ENCODE measurements around the gene SERPINA9. TPM values are rescaled to one million over a fixed set of nuclear protein-coding genes. Genes with fewer than 3 reads are reported as not detected.

SERPINA9 gene
- polyA plus RNA-seq, 1 experiment, result 0.05 TPM

DNA sequence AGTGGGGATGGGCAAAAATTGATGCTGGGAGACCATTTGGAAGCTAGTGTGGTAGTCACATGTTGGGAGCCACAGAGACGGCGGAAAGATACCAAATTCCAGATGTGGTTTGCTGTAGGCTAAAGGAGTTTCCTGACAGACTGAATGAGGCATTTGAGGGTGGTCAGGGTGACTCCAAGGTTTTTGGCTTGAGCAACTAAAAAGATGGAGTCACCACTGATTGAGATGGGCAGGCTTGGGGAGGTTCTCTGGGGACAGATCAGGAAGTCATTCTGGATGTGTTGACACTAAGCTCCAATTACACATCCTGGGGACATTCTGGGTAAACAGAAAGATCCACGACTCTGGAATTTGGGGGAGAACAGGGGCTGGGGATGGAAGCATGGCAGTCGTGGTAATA lies 15.5 kb upstream of the SERPINA9 start:
- peaks cover 13% of the 10 kb centered on the region for H3K27me3 ChIP-seq (ENCODE audit: control insufficient read depth, insufficient read depth, low read length)
- TF ChIP-seq, protein P1, sequence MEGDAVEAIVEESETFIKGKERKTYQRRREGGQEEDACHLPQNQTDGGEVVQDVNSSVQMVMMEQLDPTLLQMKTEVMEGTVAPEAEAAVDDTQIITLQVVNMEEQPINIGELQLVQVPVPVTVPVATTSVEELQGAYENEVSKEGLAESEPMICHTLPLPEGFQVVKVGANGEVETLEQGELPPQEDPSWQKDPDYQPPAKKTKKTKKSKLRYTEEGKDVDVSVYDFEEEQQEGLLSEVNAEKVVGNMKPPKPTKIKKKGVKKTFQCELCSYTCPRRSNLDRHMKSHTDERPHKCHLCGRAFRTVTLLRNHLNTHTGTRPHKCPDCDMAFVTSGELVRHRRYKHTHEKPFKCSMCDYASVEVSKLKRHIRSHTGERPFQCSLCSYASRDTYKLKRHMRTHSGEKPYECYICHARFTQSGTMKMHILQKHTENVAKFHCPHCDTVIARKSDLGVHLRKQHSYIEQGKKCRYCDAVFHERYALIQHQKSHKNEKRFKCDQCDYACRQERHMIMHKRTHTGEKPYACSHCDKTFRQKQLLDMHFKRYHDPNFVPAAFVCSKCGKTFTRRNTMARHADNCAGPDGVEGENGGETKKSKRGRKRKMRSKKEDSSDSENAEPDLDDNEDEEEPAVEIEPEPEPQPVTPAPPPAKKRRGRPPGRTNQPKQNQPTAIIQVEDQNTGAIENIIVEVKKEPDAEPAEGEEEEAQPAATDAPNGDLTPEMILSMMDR (IDR thresholded peaks at IDR 0.05; ENCODE audit: low read depth, low read length), result no peak
- H3K9me3 ChIP-seq (ENCODE audit: control insufficient read depth, insufficient read depth, low read length), result no peaks in the 10 kb centered on the region
- POLR2A ChIA-PET, result no interaction called here
- CTCF ChIA-PET, result interaction anchor here (0.6 to 1.1 kb wide), 2 partner anchors 58 to 189 kb away, joined by 3 to 6 read pairs; no protein-coding TSS in a partner anchor
- no peak for DNase-seq (ENCODE audit: low read depth, low spot score)
- no peak overlapping the region for H3K4me3 ChIP-seq (ENCODE audit: low read depth, low read length)
- no peak overlapping the region for H3K27ac ChIP-seq (ENCODE audit: low read depth, low read length)

DNA sequence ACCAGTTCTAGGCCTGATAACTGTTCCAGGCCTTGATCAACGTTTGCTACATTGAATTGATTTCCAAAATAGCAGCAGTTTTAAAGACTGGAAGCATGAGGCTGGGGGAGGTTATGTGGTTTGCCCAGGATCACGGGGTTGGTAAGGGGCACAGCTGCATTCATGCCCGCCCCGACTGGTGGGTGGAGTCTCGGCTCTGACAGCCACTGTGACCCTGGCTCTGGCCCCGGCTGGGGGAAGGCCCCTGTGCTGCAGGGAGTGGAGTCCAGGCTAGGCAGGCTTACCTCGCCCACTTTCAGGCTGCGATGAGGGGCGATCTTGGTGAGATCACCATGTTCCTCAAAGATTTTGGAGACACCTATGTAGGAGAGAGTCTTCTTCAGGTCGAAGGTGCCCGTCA lies 13.3 kb upstream of the SERPINA9 start:
- H3K27me3 ChIP-seq (ENCODE audit: control insufficient read depth, insufficient read depth, low read length), result peaks cover 13% of the 10 kb centered on the region
- no peak overlapping the region for H3K4me3 ChIP-seq (ENCODE audit: low read depth, low read length)
- TF ChIP-seq, protein P1 (IDR thresholded peaks at IDR 0.05; ENCODE audit: low read depth, low read length), result no peak
- POLR2A ChIA-PET, result no interaction called here
- no peaks in the 10 kb centered on the region for H3K9me3 ChIP-seq (ENCODE audit: control insufficient read depth, insufficient read depth, low read length)
- H3K27ac ChIP-seq (ENCODE audit: low read depth, low read length), result no peak overlapping the region
- DNase-seq (ENCODE audit: low read depth, low spot score), result no peak
- CTCF ChIA-PET, result no interaction called here

DNA sequence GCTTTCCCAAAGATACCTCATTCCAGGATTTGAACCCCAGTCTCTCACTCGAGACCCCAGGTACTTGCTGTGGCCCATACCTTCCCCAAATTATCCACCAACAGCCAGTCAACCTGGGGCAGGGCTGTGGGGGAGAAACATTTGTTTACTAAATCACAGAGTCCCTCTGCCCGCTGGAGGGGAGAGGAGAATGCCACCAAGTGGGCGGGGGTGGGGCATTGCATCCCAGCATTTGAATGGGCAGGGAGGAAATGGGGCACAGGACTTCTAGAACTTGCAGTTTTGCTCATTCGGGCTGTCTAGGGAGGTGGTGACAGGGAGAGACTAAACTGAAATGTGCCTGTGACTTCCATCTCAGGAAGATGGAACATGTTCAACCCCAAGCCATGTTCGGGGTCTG lies 10.9 kb upstream of the SERPINA9 start:
- H3K27ac ChIP-seq (ENCODE audit: low read depth, low read length), result no peak overlapping the region

DNA sequence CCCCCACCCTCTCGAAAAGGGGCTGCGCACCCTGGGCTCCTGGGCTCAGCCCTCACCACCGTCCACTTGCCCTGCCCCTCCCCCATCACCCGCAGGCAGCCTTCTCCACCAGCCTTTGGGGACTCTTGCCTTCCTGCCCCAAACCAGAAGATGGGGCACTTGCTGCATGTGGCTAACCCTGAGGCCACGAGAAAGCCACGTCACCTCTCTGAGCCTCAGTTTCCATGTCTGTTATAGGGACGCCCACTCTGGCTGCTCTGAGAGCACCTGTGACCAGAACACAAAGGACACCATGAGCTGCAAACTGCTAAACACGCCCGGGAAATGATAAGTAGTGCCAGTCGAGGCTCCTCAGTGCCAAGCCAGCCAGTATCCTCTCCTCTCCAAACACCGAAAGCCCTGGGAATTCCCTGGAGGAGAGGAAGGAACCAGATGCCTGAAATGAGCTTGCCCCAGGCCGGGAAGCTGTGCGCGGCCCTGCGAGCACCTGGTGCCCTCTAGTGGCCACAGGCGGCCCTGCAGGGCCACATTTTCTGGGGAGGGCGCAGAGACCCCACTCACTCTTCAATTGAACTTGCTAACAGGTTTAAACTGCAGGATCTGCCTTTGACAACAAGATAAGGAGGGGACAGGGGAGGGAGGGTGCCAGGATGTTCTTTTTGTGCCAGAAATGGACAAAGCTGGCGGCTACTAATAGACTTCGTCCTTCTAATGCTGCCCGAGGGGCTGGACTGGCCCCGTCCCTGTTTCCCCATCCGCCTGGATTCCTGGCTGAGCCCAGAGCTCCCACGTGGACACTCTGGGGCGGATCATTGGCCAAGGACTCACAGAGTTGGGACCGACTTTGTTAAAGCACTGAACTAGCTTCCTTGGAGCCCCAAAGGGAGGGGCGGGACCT lies 10.2 kb upstream of the SERPINA9 start:
- Histone ChIP-seq H3K27me3 (ENCODE audit: control insufficient read depth, insufficient read depth, low read length) (peaks cover 13% of the 10 kb centered on the region), H3K27ac (ENCODE audit: low read depth, low read length) (no peak overlapping the region), H3K4me3 (ENCODE audit: low read depth, low read length) (peak overlapping the region; percentile 23; the same call in 1 of the 2 replicates), H3K9me3 (ENCODE audit: control insufficient read depth, insufficient read depth, low read length) (no peaks in the 10 kb centered on the region; the same call in 1 of the 2 replicates)
- POLR2A ChIA-PET, result no interaction called here
- DNase-seq (ENCODE audit: low read depth, low spot score), result peak; percentile 18
- CTCF ChIA-PET, result interaction anchor here (0.5 to 4.6 kb wide), 63 partner anchors 10 to 1394 kb away, joined by 3 to 78 read pairs (median 4); partner anchors contain the start of genes SERPINA11, SERPINA4, SERPINA5 and SERPINA9
- TF ChIP-seq, protein P1 (IDR thresholded peaks at IDR 0.05; ENCODE audit: low read depth, low read length), result peak; percentile 100

More for the DNA sequence above, 10.9 kb upstream of the SERPINA9 start:
- Histone ChIP-seq H3K27me3 (ENCODE audit: control insufficient read depth, insufficient read depth, low read length) (peaks cover 13% of the 10 kb centered on the region), H3K4me3 (ENCODE audit: low read depth, low read length) (no peak overlapping the region), H3K9me3 (ENCODE audit: control insufficient read depth, insufficient read depth, low read length) (no peaks in the 10 kb centered on the region; the same call in 1 of the 2 replicates)
- ChIA-PET POLR2A (no interaction called here), CTCF (interaction anchor here (0.5 to 4.6 kb wide), 57 partner anchors 10 to 1393 kb away, joined by 3 to 78 read pairs (median 4); partner anchors contain the start of genes SERPINA11, SERPINA4, SERPINA5 and SERPINA9)
- TF ChIP-seq, protein P1 (IDR thresholded peaks at IDR 0.05; ENCODE audit: low read depth, low read length), result no peak
- DNase-seq (ENCODE audit: low read depth, low spot score), result no peak

DNA sequence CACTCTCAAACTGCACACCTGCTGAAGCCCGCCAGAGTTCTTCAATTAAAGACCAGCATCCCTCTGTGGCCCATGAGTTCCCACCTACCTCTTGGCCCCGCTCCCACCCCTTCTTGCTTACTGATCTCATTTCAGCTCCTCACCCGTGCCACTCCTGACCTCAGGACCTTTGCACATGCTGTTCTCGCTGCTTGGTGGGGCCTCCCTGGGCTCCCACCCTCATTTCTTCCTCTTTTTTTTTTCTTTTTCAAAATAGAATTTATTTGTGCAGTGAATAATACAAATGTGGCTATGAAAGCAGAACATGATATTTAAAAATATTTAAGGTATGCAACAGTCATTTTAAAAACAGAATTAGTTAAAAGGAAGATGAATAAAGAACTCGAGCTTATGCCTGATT lies 8.5 kb upstream of the SERPINA9 start:
- POLR2A ChIA-PET, result no interaction called here
- H3K27me3 ChIP-seq (ENCODE audit: control insufficient read depth, insufficient read depth, low read length), result peaks cover 10% of the 10 kb centered on the region
- TF ChIP-seq, protein P1 (IDR thresholded peaks at IDR 0.05; ENCODE audit: low read depth, low read length), result no peak
- CTCF ChIA-PET, result interaction anchor here (0.6 to 4.6 kb wide), 10 partner anchors 12 to 348 kb away, joined by 4 to 78 read pairs (median 20); no protein-coding TSS in a partner anchor
- H3K27ac ChIP-seq (ENCODE audit: low read depth, low read length), result no peak overlapping the region
- no peak overlapping the region for H3K4me3 ChIP-seq (ENCODE audit: low read depth, low read length)
- H3K9me3 ChIP-seq (ENCODE audit: control insufficient read depth, insufficient read depth, low read length), result peaks cover 6% of the 10 kb centered on the region
- DNase-seq (ENCODE audit: low read depth, low spot score), result no peak

All from AG04450 (cell line).